DMS114 treated with DMSO at 0.1 percent for 48 hours (cell line): ENCODE data around the gene LCTL.
"Not testable (repeated sequence)": the region's sequence is repeated elsewhere in the genome, so short reads cannot be mapped to it uniquely, and the experiment has no call there.

Experiments used
- DNase-seq: peaks from one replicate; lab custom pipeline; 2025; ENCODE audit not compliant: unreplicated experiment; lab: John Stamatoyannopoulos, UW

LCTL gene

GRCh38 chr15:66592505-66593218, 26.9 kb upstream of the LCTL start:
- DNase-seq, result no peak

- no peak for DNase-seq
Observed at GRCh38 chr15:66591322-66591862, 25.6 kb upstream of the LCTL start.

GRCh38 chr15:66590435-66590834, 24.6 kb upstream of the LCTL start:
- no peak for DNase-seq

GRCh38 chr15:66589429-66589828, 23.6 kb upstream of the LCTL start:
- not testable (repeated sequence) for DNase-seq

- no peak for DNase-seq
Observed at GRCh38 chr15:66588971-66589370, 23.2 kb upstream of the LCTL start.

GRCh38 chr15:66588537-66588936, 22.7 kb upstream of the LCTL start:
- no peak for DNase-seq

- DNase-seq, result no peak
Observed at GRCh38 chr15:66587749-66588148, 22.0 kb upstream of the LCTL start.

- no peak for DNase-seq
Observed at GRCh38 chr15:66587020-66587419, 21.2 kb upstream of the LCTL start.

- no peak for DNase-seq
Observed at GRCh38 chr15:66586155-66586976, 20.6 kb upstream of the LCTL start.

- DNase-seq, result no peak
Observed at GRCh38 chr15:66581972-66582537, 16.3 kb upstream of the LCTL start.

- no peak for DNase-seq
Observed at GRCh38 chr15:66580643-66581042, 14.8 kb upstream of the LCTL start.

GRCh38 chr15:66578286-66578875, 12.6 kb upstream of the LCTL start:
- DNase-seq, result no peak

- DNase-seq, result no peak
Observed at GRCh38 chr15:66574596-66574950, 8.8 kb upstream of the LCTL start.

GRCh38 chr15:66573719-66574595, 8.2 kb upstream of the LCTL start:
- DNase-seq, result no peak

- no peak for DNase-seq
Observed at GRCh38 chr15:66573348-66573718, 7.5 kb upstream of the LCTL start.

GRCh38 chr15:66572146-66572545, 6.3 kb upstream of the LCTL start:
- DNase-seq, result no peak

- DNase-seq, result no peak
Observed at GRCh38 chr15:66570842-66571478, 5.2 kb upstream of the LCTL start.

GRCh38 chr15:66570327-66570726, 4.5 kb upstream of the LCTL start:
- no peak for DNase-seq

GRCh38 chr15:66569461-66570137, 3.8 kb upstream of the LCTL start:
- no peak for DNase-seq

- no peak for DNase-seq
Observed at GRCh38 chr15:66567897-66568296, 2.1 kb upstream of the LCTL start.
